Measurements from ENCODE around the gene MRPS17. TPM values are rescaled to one million over a fixed set of nuclear protein-coding genes. Genes with fewer than 3 reads are reported as not detected.

The MRPS17 gene
- total and polyA plus RNA-seq, 9 of the 15 experiments (the other 6 are each of a cell fraction or from before 2014, with no cell fraction given), result 25.9 to 99.3 (median 43.9) TPM

DNA sequence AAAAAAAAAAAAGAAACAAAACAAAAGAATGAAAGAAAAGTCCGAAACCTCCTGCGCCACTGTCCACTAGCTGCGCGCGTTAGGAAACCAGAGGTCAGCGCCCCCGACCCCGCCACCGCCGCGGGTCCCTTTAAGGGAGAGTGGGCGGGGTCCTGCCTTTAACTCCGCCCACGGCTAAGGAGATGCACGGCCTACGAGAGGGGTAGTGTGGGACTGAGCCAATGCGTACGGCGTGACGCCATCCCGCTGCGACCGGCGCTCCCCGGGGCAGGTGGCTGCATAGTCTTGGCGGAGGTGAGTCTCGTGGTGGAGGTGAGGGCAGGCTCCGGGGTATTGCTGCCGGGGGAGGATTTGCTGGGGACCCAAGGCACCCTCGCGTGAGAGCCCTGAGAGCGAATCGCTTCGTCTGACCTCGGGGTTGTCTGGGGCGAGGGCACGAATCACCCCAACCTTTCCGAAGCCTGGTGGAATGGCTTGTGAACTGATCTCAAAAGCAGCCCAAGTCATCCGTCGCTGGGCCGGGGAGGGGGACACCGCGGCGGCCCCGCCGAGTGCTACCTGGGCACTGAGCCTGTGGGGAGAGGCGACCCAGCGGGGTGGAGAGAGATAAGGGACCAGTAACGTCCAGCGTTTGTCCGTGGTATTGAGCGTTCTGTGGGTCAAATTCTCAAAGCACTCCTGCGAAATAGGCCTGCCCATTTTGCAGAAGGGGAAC is at the start of gene MRPS17 (continued):
- peak; percentile 74; the same call in 1 of the 2 replicates for TF ChIP-seq FOXP1 (CRISPR knock-in tag; IDR thresholded peaks at IDR 0.05)
- TF ChIP-seq, protein P1, sequence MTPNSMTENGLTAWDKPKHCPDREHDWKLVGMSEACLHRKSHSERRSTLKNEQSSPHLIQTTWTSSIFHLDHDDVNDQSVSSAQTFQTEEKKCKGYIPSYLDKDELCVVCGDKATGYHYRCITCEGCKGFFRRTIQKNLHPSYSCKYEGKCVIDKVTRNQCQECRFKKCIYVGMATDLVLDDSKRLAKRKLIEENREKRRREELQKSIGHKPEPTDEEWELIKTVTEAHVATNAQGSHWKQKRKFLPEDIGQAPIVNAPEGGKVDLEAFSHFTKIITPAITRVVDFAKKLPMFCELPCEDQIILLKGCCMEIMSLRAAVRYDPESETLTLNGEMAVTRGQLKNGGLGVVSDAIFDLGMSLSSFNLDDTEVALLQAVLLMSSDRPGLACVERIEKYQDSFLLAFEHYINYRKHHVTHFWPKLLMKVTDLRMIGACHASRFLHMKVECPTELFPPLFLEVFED (CRISPR knock-in tag; conservative IDR thresholded peaks at IDR 0.05), result no peak
- peak; percentile 54; the same call in 1 of the 2 replicates for TF ChIP-seq JUND (IDR thresholded peaks at IDR 0.05; ENCODE audit: borderline replicate concordance, low read depth, low read length)
- peak; percentile 22; the same call in 1 of the 3 replicates for TF ChIP-seq JUND (tag; IDR thresholded peaks at IDR 0.05; ENCODE audit: borderline replicate concordance, low read depth, low read length)
- TF ChIP-seq ARHGAP35 (IDR thresholded peaks at IDR 0.05; ENCODE audit: partially characterized antibody), result no peak
- TF ChIP-seq U2AF2 (optimal IDR thresholded peaks at IDR 0.05; ENCODE audit: low read depth, low read length), result no peak
- TF ChIP-seq TEAD1 (CRISPR knock-in tag; IDR thresholded peaks at IDR 0.05), result peak in 1 of 2 experiments; percentile 82; a peak in 1 of 4 replicates
- peak; percentile 40 for TF ChIP-seq CCNT2 (IDR thresholded peaks at IDR 0.05; ENCODE audit: borderline replicate concordance, extremely low read depth, insufficient read length, low read depth, low read length)
- TF ChIP-seq, protein P2, sequence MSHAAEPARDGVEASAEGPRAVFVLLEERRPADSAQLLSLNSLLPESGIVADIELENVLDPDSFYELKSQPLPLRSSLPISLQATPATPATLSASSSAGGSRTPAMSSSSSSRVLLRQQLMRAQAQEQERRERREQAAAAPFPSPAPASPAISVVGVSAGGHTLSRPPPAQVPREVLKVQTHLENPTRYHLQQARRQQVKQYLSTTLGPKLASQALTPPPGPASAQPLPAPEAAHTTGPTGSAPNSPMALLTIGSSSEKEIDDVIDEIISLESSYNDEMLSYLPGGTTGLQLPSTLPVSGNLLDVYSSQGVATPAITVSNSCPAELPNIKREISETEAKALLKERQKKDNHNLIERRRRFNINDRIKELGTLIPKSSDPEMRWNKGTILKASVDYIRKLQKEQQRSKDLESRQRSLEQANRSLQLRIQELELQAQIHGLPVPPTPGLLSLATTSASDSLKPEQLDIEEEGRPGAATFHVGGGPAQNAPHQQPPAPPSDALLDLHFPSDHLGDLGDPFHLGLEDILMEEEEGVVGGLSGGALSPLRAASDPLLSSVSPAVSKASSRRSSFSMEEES (CRISPR knock-in tag; IDR thresholded peaks at IDR 0.05), result no peak
- TF ChIP-seq, protein P3, sequence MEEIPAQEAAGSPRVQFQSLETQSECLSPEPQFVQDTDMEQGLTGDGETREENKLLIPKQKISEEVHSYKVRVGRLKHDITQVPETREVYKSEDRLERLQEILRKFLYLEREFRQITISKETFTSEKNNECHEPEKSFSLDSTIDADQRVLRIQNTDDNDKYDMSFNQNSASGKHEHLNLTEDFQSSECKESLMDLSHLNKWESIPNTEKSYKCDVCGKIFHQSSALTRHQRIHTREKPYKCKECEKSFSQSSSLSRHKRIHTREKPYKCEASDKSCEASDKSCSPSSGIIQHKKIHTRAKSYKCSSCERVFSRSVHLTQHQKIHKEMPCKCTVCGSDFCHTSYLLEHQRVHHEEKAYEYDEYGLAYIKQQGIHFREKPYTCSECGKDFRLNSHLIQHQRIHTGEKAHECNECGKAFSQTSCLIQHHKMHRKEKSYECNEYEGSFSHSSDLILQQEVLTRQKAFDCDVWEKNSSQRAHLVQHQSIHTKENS (CRISPR knock-in tag; IDR thresholded peaks at IDR 0.05), result no peak
- peak; percentile 74 for TF ChIP-seq CHD1 (IDR thresholded peaks at IDR 0.05; ENCODE audit: low read length)
- peak; percentile 95 for TF ChIP-seq POLR2A (conservative IDR thresholded peaks at IDR 0.05)
- peak; percentile 22 for TF ChIP-seq NFYB (IDR thresholded peaks at IDR 0.05; ENCODE audit: extremely low read depth, insufficient read length)
- no peak for TF ChIP-seq TRIM28 (IDR thresholded peaks at IDR 0.05)
- TF ChIP-seq ESRRA (IDR thresholded peaks at IDR 0.05; ENCODE audit: borderline replicate concordance, low read depth), result peak; percentile 65; the same call in 1 of the 2 replicates
- TF ChIP-seq, protein P4, sequence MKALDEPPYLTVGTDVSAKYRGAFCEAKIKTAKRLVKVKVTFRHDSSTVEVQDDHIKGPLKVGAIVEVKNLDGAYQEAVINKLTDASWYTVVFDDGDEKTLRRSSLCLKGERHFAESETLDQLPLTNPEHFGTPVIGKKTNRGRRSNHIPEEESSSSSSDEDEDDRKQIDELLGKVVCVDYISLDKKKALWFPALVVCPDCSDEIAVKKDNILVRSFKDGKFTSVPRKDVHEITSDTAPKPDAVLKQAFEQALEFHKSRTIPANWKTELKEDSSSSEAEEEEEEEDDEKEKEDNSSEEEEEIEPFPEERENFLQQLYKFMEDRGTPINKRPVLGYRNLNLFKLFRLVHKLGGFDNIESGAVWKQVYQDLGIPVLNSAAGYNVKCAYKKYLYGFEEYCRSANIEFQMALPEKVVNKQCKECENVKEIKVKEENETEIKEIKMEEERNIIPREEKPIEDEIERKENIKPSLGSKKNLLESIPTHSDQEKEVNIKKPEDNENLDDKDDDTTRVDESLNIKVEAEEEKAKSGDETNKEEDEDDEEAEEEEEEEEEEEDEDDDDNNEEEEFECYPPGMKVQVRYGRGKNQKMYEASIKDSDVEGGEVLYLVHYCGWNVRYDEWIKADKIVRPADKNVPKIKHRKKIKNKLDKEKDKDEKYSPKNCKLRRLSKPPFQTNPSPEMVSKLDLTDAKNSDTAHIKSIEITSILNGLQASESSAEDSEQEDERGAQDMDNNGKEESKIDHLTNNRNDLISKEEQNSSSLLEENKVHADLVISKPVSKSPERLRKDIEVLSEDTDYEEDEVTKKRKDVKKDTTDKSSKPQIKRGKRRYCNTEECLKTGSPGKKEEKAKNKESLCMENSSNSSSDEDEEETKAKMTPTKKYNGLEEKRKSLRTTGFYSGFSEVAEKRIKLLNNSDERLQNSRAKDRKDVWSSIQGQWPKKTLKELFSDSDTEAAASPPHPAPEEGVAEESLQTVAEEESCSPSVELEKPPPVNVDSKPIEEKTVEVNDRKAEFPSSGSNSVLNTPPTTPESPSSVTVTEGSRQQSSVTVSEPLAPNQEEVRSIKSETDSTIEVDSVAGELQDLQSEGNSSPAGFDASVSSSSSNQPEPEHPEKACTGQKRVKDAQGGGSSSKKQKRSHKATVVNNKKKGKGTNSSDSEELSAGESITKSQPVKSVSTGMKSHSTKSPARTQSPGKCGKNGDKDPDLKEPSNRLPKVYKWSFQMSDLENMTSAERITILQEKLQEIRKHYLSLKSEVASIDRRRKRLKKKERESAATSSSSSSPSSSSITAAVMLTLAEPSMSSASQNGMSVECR (CRISPR knock-in tag; IDR thresholded peaks at IDR 0.05), result peak; percentile 88
